ENCODE results near the gene C3orf22.

DNA sequence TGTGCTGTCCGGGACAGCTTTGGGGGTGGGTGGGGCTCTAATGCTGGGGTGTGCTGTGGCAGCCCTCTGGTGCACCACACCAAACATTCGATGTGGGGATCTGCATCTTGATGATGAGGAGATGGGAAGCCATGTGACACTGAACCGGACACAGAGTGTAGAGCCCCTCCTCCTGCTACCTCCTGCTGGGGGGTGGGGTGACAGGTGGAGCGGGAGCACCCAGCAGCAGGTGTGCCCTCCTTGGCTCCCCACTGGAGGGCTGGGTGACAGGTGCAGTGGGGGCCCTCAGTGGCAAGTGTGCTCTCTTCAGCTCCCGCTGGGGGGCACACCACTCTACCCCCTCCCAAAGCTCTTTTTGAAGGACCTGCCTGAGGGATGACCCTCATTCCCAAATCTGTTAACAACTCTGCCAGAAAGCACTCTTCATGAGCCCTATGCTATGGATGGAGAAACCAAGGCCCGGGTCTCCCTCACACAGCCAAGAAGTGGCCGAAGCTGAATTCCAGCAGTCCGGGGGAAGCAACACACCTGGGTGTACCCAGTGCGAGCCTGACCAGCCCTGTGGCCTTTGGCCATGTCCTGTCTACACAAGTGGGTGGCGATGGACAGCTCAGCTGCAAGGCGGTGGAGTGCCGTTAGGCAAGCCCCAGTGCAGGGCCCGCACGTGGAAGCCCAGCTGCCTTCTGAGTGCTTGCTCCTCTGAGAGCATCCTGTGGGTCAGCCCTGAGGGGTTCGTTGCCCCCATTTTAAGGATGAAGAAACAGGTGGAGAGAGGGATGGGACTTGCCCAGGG lies 40.5 kb downstream of the C3orf22 start:
- TF ChIP-seq, protein P1, sequence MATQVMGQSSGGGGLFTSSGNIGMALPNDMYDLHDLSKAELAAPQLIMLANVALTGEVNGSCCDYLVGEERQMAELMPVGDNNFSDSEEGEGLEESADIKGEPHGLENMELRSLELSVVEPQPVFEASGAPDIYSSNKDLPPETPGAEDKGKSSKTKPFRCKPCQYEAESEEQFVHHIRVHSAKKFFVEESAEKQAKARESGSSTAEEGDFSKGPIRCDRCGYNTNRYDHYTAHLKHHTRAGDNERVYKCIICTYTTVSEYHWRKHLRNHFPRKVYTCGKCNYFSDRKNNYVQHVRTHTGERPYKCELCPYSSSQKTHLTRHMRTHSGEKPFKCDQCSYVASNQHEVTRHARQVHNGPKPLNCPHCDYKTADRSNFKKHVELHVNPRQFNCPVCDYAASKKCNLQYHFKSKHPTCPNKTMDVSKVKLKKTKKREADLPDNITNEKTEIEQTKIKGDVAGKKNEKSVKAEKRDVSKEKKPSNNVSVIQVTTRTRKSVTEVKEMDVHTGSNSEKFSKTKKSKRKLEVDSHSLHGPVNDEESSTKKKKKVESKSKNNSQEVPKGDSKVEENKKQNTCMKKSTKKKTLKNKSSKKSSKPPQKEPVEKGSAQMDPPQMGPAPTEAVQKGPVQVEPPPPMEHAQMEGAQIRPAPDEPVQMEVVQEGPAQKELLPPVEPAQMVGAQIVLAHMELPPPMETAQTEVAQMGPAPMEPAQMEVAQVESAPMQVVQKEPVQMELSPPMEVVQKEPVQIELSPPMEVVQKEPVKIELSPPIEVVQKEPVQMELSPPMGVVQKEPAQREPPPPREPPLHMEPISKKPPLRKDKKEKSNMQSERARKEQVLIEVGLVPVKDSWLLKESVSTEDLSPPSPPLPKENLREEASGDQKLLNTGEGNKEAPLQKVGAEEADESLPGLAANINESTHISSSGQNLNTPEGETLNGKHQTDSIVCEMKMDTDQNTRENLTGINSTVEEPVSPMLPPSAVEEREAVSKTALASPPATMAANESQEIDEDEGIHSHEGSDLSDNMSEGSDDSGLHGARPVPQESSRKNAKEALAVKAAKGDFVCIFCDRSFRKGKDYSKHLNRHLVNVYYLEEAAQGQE (IDR thresholded peaks at IDR 0.05; ENCODE audit: insufficient replicate concordance, low read depth) = no peak
- TF ChIP-seq, protein P2, sequence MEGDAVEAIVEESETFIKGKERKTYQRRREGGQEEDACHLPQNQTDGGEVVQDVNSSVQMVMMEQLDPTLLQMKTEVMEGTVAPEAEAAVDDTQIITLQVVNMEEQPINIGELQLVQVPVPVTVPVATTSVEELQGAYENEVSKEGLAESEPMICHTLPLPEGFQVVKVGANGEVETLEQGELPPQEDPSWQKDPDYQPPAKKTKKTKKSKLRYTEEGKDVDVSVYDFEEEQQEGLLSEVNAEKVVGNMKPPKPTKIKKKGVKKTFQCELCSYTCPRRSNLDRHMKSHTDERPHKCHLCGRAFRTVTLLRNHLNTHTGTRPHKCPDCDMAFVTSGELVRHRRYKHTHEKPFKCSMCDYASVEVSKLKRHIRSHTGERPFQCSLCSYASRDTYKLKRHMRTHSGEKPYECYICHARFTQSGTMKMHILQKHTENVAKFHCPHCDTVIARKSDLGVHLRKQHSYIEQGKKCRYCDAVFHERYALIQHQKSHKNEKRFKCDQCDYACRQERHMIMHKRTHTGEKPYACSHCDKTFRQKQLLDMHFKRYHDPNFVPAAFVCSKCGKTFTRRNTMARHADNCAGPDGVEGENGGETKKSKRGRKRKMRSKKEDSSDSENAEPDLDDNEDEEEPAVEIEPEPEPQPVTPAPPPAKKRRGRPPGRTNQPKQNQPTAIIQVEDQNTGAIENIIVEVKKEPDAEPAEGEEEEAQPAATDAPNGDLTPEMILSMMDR (IDR thresholded peaks at IDR 0.05; ENCODE audit: insufficient read depth, low read length) = no peak
- no peak for TF ChIP-seq GABPA (IDR thresholded peaks at IDR 0.05; ENCODE audit: low read depth)
- TF ChIP-seq POLR2AphosphoS5 (IDR thresholded peaks at IDR 0.05; ENCODE audit: low read depth) = no peak
- no peak for TF ChIP-seq SPI1 (IDR thresholded peaks at IDR 0.05; ENCODE audit: borderline replicate concordance, low read depth)
